Astrocyte (in vitro differentiated cells and primary cell): ENCODE results near the gene PPP4R2. TPM values are rescaled to one million over a fixed set of nuclear protein-coding genes. Genes with fewer than 3 reads are reported as not detected.

ENCODE experiments used
- DNase-seq: peaks from one replicate; pipeline ENCODE4 v3.0.0-alpha.2; 2010; ENCODE audit warnings: low read depth
- FAIRE-seq: peaks from 2 replicates; lab custom pipeline; 2011; peaks lifted over from hg19 to GRCh38; lab: Jason Lieb, UNC
- H2AFZ ChIP-seq: 2 replicates; pipeline ENCODE4 v1.6.0; 2012; ENCODE audit warnings: low read depth, low read length, inconsistent platforms
- H3K27ac ChIP-seq: 2 replicates; pipeline ENCODE4 v1.5.1; 2011; ENCODE audit warnings: low read depth, low read length, inconsistent platforms
- H3K27me3 ChIP-seq: 2 replicates; pipeline ENCODE4 v1.6.0; 2011; ENCODE audit warnings: low read length, inconsistent platforms; ENCODE audit not compliant: insufficient read depth
- H3K36me3 ChIP-seq: 2 replicates; pipeline ENCODE4 v1.5.1; 2011; ENCODE audit warnings: low read length, inconsistent platforms; ENCODE audit not compliant: insufficient read depth
- H3K4me1 ChIP-seq: 2 replicates; pipeline ENCODE4 v1.5.1; 2011; ENCODE audit warnings: low read length, inconsistent platforms; ENCODE audit not compliant: insufficient read depth
- H3K4me2 ChIP-seq: 2 replicates; pipeline ENCODE4 v1.6.0; 2012; ENCODE audit warnings: low read length, inconsistent platforms
- H3K4me3 ChIP-seq: 2 replicates; pipeline ENCODE4 v1.5.1; 2011; ENCODE audit warnings: low read depth, mild to moderate bottlenecking, low read length, inconsistent platforms; ENCODE audit not compliant: insufficient read depth
- H3K79me2 ChIP-seq: 2 replicates; pipeline ENCODE4 v1.6.0; 2012; ENCODE audit warnings: mild to moderate bottlenecking, low read length, inconsistent platforms; ENCODE audit not compliant: insufficient read depth
- H3K9ac ChIP-seq: 2 replicates; pipeline ENCODE4 v1.6.0; 2012; ENCODE audit warnings: mild to moderate bottlenecking, low read length, inconsistent platforms
- H3K9me3 ChIP-seq: 2 replicates; pipeline ENCODE4 v1.5.1; 2012; ENCODE audit warnings: low read depth, mild to moderate bottlenecking, low read length, inconsistent platforms; ENCODE audit not compliant: insufficient read depth
- H4K20me1 ChIP-seq: 2 replicates; pipeline ENCODE4 v1.6.0; 2012; ENCODE audit warnings: low read length, inconsistent platforms; ENCODE audit not compliant: insufficient read depth
- H3K27ac Mint-ChIP-seq: one replicate; pipeline ENCODE4 v1.8.0; 2021; ENCODE audit warnings: mild to moderate bottlenecking, mixed read lengths; ENCODE audit not compliant: unreplicated experiment
- H3K27me3 Mint-ChIP-seq: one replicate; pipeline ENCODE4 v1.8.0; 2021; ENCODE audit warnings: low read depth, mixed read lengths; ENCODE audit not compliant: unreplicated experiment
- H3K36me3 Mint-ChIP-seq: one replicate; pipeline ENCODE4 v1.8.0; 2021; ENCODE audit warnings: low read depth, mixed read lengths; ENCODE audit not compliant: unreplicated experiment
- H3K4me1 Mint-ChIP-seq: one replicate; pipeline ENCODE4 v1.8.0; 2021; ENCODE audit warnings: low read depth, mixed read lengths; ENCODE audit not compliant: unreplicated experiment
- H3K4me3 Mint-ChIP-seq: one replicate; pipeline ENCODE4 v1.8.0; 2021; ENCODE audit warnings: mild to moderate bottlenecking, moderate library complexity, mixed read lengths; ENCODE audit not compliant: unreplicated experiment
- H3K9me3 Mint-ChIP-seq: one replicate; pipeline ENCODE4 v1.8.0; 2021; ENCODE audit warnings: mild to moderate bottlenecking, mixed read lengths; ENCODE audit not compliant: unreplicated experiment
- EZH2 ChIP-seq: IDR thresholded peaks from 2 replicates; pipeline ENCODE4 v1.6.1; 2012; ENCODE audit warnings: mild to moderate bottlenecking, low read length, inconsistent platforms; ENCODE audit not compliant: insufficient read depth
- total RNA-seq: library from RNA; stranded (reverse); gene quantifications from 2 replicates; pipeline ENCODE4 v1.2.1, GENCODE V29; 2021
- TF ChIP-seq, protein P1 (sequence below): IDR thresholded peaks from 2 replicates; pipeline ENCODE4 v1.5.1; 2011; ENCODE audit warnings: low read depth, mild to moderate bottlenecking, inconsistent platforms, low read length, moderate library complexity; ENCODE audit not compliant: insufficient read depth

The PPP4R2 gene
- total RNA-seq, 1 donor from 2014 or later = 98.5 TPM

DNA sequence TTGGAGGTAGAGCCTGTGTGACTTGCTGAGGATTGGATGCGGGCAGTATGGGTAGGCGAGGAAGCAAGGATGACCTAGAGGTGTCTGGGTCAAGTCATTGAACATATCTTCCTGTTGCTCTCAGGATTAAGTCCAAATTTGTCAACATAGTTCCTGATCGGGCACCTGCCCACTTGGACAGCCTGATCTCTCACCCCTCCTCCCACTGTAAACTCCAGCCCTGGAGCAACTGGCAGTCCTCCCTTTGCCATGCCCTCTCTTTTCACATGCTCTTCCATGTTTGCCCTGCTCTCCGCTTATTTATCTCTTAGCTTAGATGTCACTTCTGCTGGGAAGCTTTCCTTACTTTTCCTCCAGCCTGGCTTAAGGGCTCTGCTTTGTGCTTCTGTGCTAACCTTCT, 47.6 kb upstream of the PPP4R2 start:
- Histone ChIP-seq H3K9ac (no peak overlapping the region), H3K4me3 (no peak overlapping the region), H3K27ac (no peak overlapping the region), H3K9me3 (no peaks in the 10 kb centered on the region), H4K20me1 (peaks cover 13% of the 10 kb centered on the region), H3K27me3 (no peaks in the 10 kb centered on the region), H3K4me2 (no peak overlapping the region), H3K4me1 (peaks cover 9% of the 10 kb centered on the region), H3K36me3 (no peaks in the 10 kb centered on the region), H2AFZ (no peak overlapping the region), H3K79me2 (no peaks in the 10 kb centered on the region)
- Mint-ChIP-seq H3K9me3 (no peaks in the 10 kb centered on the region), H3K4me3 (no peak overlapping the region), H3K4me1 (peaks cover 14% of the 10 kb centered on the region), H3K27me3 (no peaks in the 10 kb centered on the region), H3K36me3 (peaks cover 18% of the 10 kb centered on the region), H3K27ac (peak overlapping the region; percentile 66)
- no peak for TF ChIP-seq EZH2
- TF ChIP-seq, protein P1, sequence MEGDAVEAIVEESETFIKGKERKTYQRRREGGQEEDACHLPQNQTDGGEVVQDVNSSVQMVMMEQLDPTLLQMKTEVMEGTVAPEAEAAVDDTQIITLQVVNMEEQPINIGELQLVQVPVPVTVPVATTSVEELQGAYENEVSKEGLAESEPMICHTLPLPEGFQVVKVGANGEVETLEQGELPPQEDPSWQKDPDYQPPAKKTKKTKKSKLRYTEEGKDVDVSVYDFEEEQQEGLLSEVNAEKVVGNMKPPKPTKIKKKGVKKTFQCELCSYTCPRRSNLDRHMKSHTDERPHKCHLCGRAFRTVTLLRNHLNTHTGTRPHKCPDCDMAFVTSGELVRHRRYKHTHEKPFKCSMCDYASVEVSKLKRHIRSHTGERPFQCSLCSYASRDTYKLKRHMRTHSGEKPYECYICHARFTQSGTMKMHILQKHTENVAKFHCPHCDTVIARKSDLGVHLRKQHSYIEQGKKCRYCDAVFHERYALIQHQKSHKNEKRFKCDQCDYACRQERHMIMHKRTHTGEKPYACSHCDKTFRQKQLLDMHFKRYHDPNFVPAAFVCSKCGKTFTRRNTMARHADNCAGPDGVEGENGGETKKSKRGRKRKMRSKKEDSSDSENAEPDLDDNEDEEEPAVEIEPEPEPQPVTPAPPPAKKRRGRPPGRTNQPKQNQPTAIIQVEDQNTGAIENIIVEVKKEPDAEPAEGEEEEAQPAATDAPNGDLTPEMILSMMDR = no peak
- DNase-seq (no peak), FAIRE-seq (no peak)

DNA sequence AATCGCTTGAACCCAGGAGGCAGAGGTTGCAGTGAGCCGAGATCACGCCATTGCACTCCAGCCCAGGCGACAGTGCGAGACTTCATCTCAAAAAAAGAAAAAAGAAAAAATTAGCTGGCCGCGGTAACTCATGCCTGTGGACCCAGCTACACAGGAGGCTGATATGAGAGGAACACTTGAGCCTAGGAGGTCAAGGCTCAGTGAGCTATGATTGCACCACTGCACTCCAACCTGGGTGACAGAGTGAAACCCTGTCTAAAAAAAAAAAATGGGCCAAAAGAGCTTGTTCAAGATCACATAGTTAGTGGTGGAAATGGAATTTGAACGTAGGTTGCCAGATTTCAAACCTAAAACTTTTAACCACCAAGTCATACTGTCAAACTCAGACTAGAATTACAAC, 46.2 kb upstream of the PPP4R2 start:
- H3K79me2 ChIP-seq = no peaks in the 10 kb centered on the region
- TF ChIP-seq, protein P1 = no peak
- no peak for TF ChIP-seq EZH2
- Mint-ChIP-seq H3K27me3 (no peaks in the 10 kb centered on the region), H3K36me3 (peaks cover 13% of the 10 kb centered on the region), H3K9me3 (no peaks in the 10 kb centered on the region), H3K4me1 (peaks cover 9% of the 10 kb centered on the region), H3K4me3 (no peak overlapping the region), H3K27ac (no peak overlapping the region)
- no peaks in the 10 kb centered on the region for H3K27me3 ChIP-seq
- DNase-seq (no peak), FAIRE-seq (no peak)
- H3K9me3 ChIP-seq = no peaks in the 10 kb centered on the region
- H3K36me3 ChIP-seq = no peaks in the 10 kb centered on the region
- peaks cover 7% of the 10 kb centered on the region for H3K4me1 ChIP-seq
- H2AFZ ChIP-seq = no peak overlapping the region
- no peak overlapping the region for H3K4me3 ChIP-seq
- H3K27ac ChIP-seq = no peak overlapping the region
- peaks cover 13% of the 10 kb centered on the region for H4K20me1 ChIP-seq
- H3K9ac ChIP-seq = no peak overlapping the region
- H3K4me2 ChIP-seq = no peak overlapping the region

DNA sequence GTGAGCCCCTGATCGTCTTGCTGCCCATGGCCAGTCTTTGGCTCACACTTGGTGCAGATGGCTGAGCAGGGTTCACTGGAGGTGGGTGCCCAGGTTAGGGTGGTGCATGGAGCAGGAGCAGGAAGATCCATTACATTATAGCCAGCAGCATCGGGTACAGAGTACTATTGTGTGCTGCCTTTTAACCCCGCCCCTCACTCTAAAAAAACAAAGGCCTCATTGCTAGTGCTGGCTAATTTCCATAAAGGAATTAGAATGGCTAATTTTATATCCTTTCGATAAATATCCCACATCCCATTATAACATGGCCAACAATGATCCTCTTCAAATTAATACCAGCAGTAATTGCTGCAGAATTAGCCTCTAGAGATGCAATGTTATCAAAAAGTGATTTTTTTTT, 45.8 kb upstream of the PPP4R2 start:
- Mint-ChIP-seq H3K36me3 (peaks cover 13% of the 10 kb centered on the region), H3K4me1 (peaks cover 5% of the 10 kb centered on the region), H3K27ac (no peak overlapping the region), H3K9me3 (no peaks in the 10 kb centered on the region), H3K4me3 (no peak overlapping the region), H3K27me3 (no peaks in the 10 kb centered on the region)
- H3K27me3 ChIP-seq = no peaks in the 10 kb centered on the region
- no peaks in the 10 kb centered on the region for H3K36me3 ChIP-seq
- no peak overlapping the region for H3K4me3 ChIP-seq
- no peak overlapping the region for H3K9ac ChIP-seq
- TF ChIP-seq, protein P1 = no peak
- no peak for TF ChIP-seq EZH2
- H3K27ac ChIP-seq = no peak overlapping the region
- H3K9me3 ChIP-seq = no peaks in the 10 kb centered on the region
- peaks cover 13% of the 10 kb centered on the region for H4K20me1 ChIP-seq
- FAIRE-seq (no peak), DNase-seq (no peak)
- peaks cover 2% of the 10 kb centered on the region for H3K4me1 ChIP-seq
- no peak overlapping the region for H2AFZ ChIP-seq
- no peak overlapping the region for H3K4me2 ChIP-seq
- no peaks in the 10 kb centered on the region for H3K79me2 ChIP-seq
